Mucosa of stomach (tissue), 1 donor: ENCODE results near the gene ITPRID1.
"Not testable (repeated sequence)": the region's sequence is repeated elsewhere in the genome, so short reads cannot be mapped to it uniquely, and the experiment has no call there.

Experiments used
- H3K27me3 ChIP-seq: one replicate; pipeline ENCODE4 v1.7.0; 2013; ENCODE audit warnings: mild to moderate bottlenecking, low read length; ENCODE audit not compliant: control insufficient read depth, insufficient read depth
- H3K36me3 ChIP-seq: one replicate; pipeline ENCODE4 v1.7.0; 2013; ENCODE audit warnings: low read length; ENCODE audit not compliant: control insufficient read depth, insufficient read depth
- H3K4me1 ChIP-seq: one replicate; pipeline ENCODE4 v1.7.0; 2013; ENCODE audit warnings: mild to moderate bottlenecking, low read length; ENCODE audit not compliant: control insufficient read depth, insufficient read depth
- H3K4me3 ChIP-seq: one replicate; pipeline ENCODE4 v1.7.0; 2013; ENCODE audit warnings: low read length
- H3K9ac ChIP-seq: one replicate; pipeline ENCODE4 v1.7.0; 2013; ENCODE audit warnings: mild to moderate bottlenecking, low read length, moderate library complexity
- H3K9me3 ChIP-seq: one replicate; pipeline ENCODE4 v1.7.0; 2013; ENCODE audit warnings: mild to moderate bottlenecking, low read length, moderate library complexity; ENCODE audit not compliant: control insufficient read depth
- donor health status: Pancreatic carcinoma.

ITPRID1 gene

GRCh38 chr7:31513790-31514189 is at the start of gene ITPRID1:
TSS of gene ITPRID1 (plus strand) at chr7:31514090. CDS start at chr7:31553025, 38,935 bp downstream.
- Histone ChIP-seq H3K36me3 (no peaks in the 10 kb centered on the region), H3K9me3 (no peaks in the 10 kb centered on the region), H3K27me3 (no peaks in the 10 kb centered on the region), H3K9ac (no peak within 1 kb of the TSS), H3K4me1 (no peaks in the 10 kb centered on the region), H3K4me3 (no peak within 1 kb of the TSS)

DNA sequence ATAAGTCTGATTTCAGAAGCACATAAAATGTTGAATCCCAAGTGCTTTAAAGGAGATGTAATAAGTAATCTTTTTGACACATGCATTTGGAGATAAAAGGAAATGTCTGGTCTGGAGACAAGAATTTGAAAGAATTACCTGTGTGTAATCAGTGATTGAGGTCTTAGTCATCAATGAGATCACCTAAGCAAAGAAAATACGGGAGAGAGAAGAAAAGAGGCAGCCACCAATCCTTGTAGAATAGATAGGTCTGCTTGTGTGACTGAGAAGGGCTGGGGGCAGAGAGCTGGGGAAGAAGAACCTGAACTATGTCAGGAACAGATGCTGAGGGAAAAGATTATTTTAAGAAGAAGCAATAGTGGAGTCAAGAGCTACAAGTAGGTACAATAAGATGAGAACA is 49.3 kb upstream of the ITPRID1 start:
- Histone ChIP-seq H3K9ac (no peak overlapping the region), H3K4me1 (peaks cover 3% of the 10 kb centered on the region), H3K36me3 (no peaks in the 10 kb centered on the region), H3K27me3 (no peaks in the 10 kb centered on the region), H3K9me3 (no peaks in the 10 kb centered on the region), H3K4me3 (no peak overlapping the region)

GRCh38 chr7:31465285-31465684 is 48.6 kb upstream of the ITPRID1 start:
- H3K9ac ChIP-seq, result no peak overlapping the region
- no peak overlapping the region for H3K4me3 ChIP-seq
- H3K36me3 ChIP-seq, result no peaks in the 10 kb centered on the region
- H3K27me3 ChIP-seq, result no peaks in the 10 kb centered on the region
- H3K4me1 ChIP-seq, result peaks cover 3% of the 10 kb centered on the region
- no peaks in the 10 kb centered on the region for H3K9me3 ChIP-seq

DNA sequence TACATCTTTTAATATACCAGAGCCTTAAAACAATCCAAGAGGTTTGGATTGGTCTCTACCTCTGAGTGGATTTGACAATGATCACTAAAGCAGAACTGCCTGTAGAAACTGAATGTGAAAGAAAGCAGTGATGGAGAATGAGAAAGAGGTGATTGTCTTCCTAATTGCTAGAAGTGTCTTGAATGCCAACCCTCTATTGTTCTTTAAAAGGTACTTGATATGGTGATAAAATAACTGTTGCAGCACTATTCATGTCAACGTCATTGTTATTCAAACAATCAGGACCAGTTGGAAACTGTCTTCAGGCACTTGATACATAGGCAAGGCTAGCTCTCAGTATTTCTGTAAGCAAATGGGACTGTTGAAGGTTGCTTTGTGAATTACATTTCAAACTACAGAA is 47.9 kb upstream of the ITPRID1 start:
- Histone ChIP-seq H3K27me3 (no peaks in the 10 kb centered on the region), H3K4me3 (no peak overlapping the region), H3K9me3 (no peaks in the 10 kb centered on the region), H3K36me3 (no peaks in the 10 kb centered on the region), H3K4me1 (peaks cover 3% of the 10 kb centered on the region), H3K9ac (no peak overlapping the region)

DNA sequence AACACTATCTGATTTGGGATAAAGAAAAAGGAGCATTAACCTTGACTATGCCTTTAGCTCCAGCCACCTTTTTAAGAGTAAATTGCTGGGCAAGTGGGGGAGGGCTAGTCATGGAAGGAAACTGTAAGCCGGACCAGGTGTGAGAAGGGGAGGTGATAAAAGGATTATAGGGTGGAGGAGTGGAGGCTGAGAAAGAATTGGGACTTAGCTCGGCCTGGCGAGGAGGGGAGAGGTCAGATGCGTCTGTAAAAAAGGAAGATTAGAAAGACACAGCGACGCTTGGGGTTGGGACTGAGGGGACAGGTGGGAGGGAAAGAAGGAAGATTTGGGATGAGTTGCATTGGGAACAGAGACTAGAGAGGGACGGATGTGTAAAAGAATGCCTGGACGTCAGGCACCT is 43.0 kb upstream of the ITPRID1 start:
- not testable (repeated sequence) for H3K4me1 ChIP-seq, H3K27me3 ChIP-seq, H3K9me3 ChIP-seq, H3K36me3 ChIP-seq, H3K9ac ChIP-seq, H3K4me3 ChIP-seq

DNA sequence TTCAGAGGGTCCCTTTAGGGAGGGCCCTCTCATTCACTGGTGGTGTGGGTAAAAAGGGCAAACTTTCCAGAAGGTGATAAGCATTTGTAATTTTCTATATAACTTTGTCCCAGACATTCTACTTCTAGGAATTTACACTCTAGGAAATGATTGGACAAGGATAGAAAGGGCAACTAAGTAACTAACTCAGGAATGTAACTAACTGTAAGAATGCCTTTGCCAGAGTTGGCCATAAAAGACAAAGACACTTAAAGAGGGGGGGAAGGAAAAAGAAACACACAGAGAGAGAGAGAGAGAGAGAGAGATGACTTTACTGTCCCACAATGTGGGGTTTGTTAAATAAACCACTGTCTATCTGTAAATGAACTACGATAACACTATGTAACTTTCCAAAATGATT is 38.5 kb upstream of the ITPRID1 start:
- Histone ChIP-seq H3K9ac (no peak overlapping the region), H3K4me3 (no peak overlapping the region), H3K9me3 (no peaks in the 10 kb centered on the region), H3K36me3 (no peaks in the 10 kb centered on the region), H3K4me1 (no peaks in the 10 kb centered on the region), H3K27me3 (no peaks in the 10 kb centered on the region)

GRCh38 chr7:31476073-31476745 is 37.7 kb upstream of the ITPRID1 start:
- Histone ChIP-seq H3K4me1 (no peaks in the 10 kb centered on the region), H3K36me3 (no peaks in the 10 kb centered on the region), H3K9ac (no peak overlapping the region), H3K27me3 (no peaks in the 10 kb centered on the region), H3K9me3 (no peaks in the 10 kb centered on the region), H3K4me3 (no peak overlapping the region)

GRCh38 chr7:31476941-31477677 is 36.8 kb upstream of the ITPRID1 start:
- Histone ChIP-seq H3K9me3 (no peaks in the 10 kb centered on the region), H3K9ac (no peak overlapping the region), H3K4me1 (no peaks in the 10 kb centered on the region), H3K36me3 (no peaks in the 10 kb centered on the region), H3K4me3 (no peak overlapping the region), H3K27me3 (no peaks in the 10 kb centered on the region)

GRCh38 chr7:31478018-31478417 is 35.9 kb upstream of the ITPRID1 start:
- Histone ChIP-seq H3K4me3 (no peak overlapping the region), H3K27me3 (no peaks in the 10 kb centered on the region), H3K4me1 (no peaks in the 10 kb centered on the region), H3K9me3 (no peaks in the 10 kb centered on the region), H3K9ac (no peak overlapping the region), H3K36me3 (no peaks in the 10 kb centered on the region)

- Histone ChIP-seq H3K36me3 (no peaks in the 10 kb centered on the region), H3K9ac (no peak overlapping the region), H3K4me1 (no peaks in the 10 kb centered on the region), H3K27me3 (no peaks in the 10 kb centered on the region), H3K9me3 (no peaks in the 10 kb centered on the region), H3K4me3 (no peak overlapping the region)
Observed at GRCh38 chr7:31478721-31479120, 35.2 kb upstream of the ITPRID1 start.

GRCh38 chr7:31487071-31487470 is 26.8 kb upstream of the ITPRID1 start:
- no peaks in the 10 kb centered on the region for H3K9me3 ChIP-seq
- H3K9ac ChIP-seq, result no peak overlapping the region
- H3K36me3 ChIP-seq, result no peaks in the 10 kb centered on the region

GRCh38 chr7:31487476-31487875 is 26.4 kb upstream of the ITPRID1 start:
- Histone ChIP-seq H3K4me3 (no peak overlapping the region), H3K9me3 (no peaks in the 10 kb centered on the region), H3K9ac (no peak overlapping the region)

More at GRCh38 chr7:31487071-31487470, 26.8 kb upstream of the ITPRID1 start:
- Histone ChIP-seq H3K4me1 (no peaks in the 10 kb centered on the region), H3K4me3 (no peak overlapping the region), H3K27me3 (no peaks in the 10 kb centered on the region)

More at GRCh38 chr7:31487476-31487875, 26.4 kb upstream of the ITPRID1 start:
- no peaks in the 10 kb centered on the region for H3K36me3 ChIP-seq
- H3K4me1 ChIP-seq, result no peaks in the 10 kb centered on the region
- no peaks in the 10 kb centered on the region for H3K27me3 ChIP-seq
